Kidney (tissue), 14 donors: ENCODE data around the gene NRCAM. TPM values are rescaled to one million over a fixed set of nuclear protein-coding genes. Genes with fewer than 3 reads are reported as not detected.

Experiments used
- DNase-seq, 5 donors: peaks; one replicate each; pipeline ENCODE4 v3.0.0-alpha.2; 2013 to 2020
- FAIRE-seq: peaks from 2 replicates; lab custom pipeline; 2012; peaks lifted over from hg19 to GRCh38; lab: Jason Lieb, UNC
- H3K27ac ChIP-seq, 2 donors: one replicate each; pipeline ENCODE4 v1.7.0; 2013; ENCODE audit warnings: low read depth in 2 of 2, low read length in 2 of 2, inconsistent platforms in 1 of 2
- H3K27me3 ChIP-seq: one replicate; pipeline ENCODE4 v1.7.1; 2013; ENCODE audit warnings: low read length, inconsistent platforms; ENCODE audit not compliant: control insufficient read depth, insufficient read depth
- H3K36me3 ChIP-seq, 3 donors: one replicate each; pipeline versions ENCODE4 v1.7.0 to v1.7.1; 2013; ENCODE audit warnings: low read length in 3 of 3, control low read depth in 1 of 3, inconsistent platforms in 1 of 3; ENCODE audit not compliant: insufficient read depth in 3 of 3, control insufficient read depth in 2 of 3
- H3K4me1 ChIP-seq, 3 donors: one replicate each; pipeline versions ENCODE4 v1.7.0 to v1.7.1; 2013; ENCODE audit warnings: low read length in 3 of 3, inconsistent platforms in 1 of 3, low read depth in 1 of 3; ENCODE audit not compliant: control insufficient read depth in 2 of 3, insufficient read depth in 2 of 3
- H3K4me3 ChIP-seq, 3 donors: one replicate each; pipeline versions ENCODE4 v1.7.0 to v1.8.1; 2013; ENCODE audit warnings: low read length in 3 of 3, control low read depth in 1 of 3, inconsistent platforms in 1 of 3
- H3K9ac ChIP-seq, 3 donors: one replicate each; pipeline versions ENCODE4 v1.7.0 to v1.7.1; 2013; ENCODE audit warnings: low read length in 3 of 3, control low read depth in 1 of 3, inconsistent platforms in 1 of 3
- H3K9me3 ChIP-seq, 3 donors: one replicate each; pipeline versions ENCODE4 v1.7.0 to v1.7.1; 2013; ENCODE audit warnings: low read length in 3 of 3, control low read depth in 1 of 3, inconsistent platforms in 1 of 3; ENCODE audit not compliant: control insufficient read depth in 2 of 3, insufficient read depth in 1 of 3
- intact Hi-C: fragments of 100-400 bp; cut with DNase I; formaldehyde crosslinking; loops from one replicate; pipeline ENCODE4 v1.11.1; 2022
- polyA plus RNA-seq: library from polyadenylated mRNA; stranded (reverse); fragments of 350-450 nt; fragmentation: Illumina TruSeq; extraction: RNeasy Lipid Tissue Mini Kit (QIAGEN cat#74804); gene quantifications from one replicate; pipeline ENCODE4 v1.2.3, GENCODE V29; 2014; ENCODE audit warnings: low read depth, low replicate concordance; ENCODE audit not compliant: insufficient read depth
- total RNA-seq: library from RNA; stranded (reverse); fragmentation: NEBNext Ultra II Directional; extraction: Animal tissue kit (Norgen Biotek cat#: 25700); gene quantifications from one replicate; pipeline ENCODE4 v1.2.1, GENCODE V29; 2021
- TF ChIP-seq, protein P1 (sequence below): IDR thresholded peaks from 3 replicates; pipeline ENCODE4 v1.5.1; 2012; ENCODE audit warnings: mild to moderate bottlenecking, moderate library complexity, borderline replicate concordance; ENCODE audit not compliant: insufficient read depth; ENCODE audit errors: extremely low read depth
- donor health status: control.
- donor health status: control.
- donor health status: control.
- donor health status: control.
- donor health status: control.
- donor health status: DM: yes; HTN: yes; CAD: no.
- donor health status: Normal renal cell carcinoma (clear cell type).

The NRCAM gene
- total and polyA plus RNA-seq, 2 donors from 2014 or later, result 16.8 to 20.6 TPM

DNA sequence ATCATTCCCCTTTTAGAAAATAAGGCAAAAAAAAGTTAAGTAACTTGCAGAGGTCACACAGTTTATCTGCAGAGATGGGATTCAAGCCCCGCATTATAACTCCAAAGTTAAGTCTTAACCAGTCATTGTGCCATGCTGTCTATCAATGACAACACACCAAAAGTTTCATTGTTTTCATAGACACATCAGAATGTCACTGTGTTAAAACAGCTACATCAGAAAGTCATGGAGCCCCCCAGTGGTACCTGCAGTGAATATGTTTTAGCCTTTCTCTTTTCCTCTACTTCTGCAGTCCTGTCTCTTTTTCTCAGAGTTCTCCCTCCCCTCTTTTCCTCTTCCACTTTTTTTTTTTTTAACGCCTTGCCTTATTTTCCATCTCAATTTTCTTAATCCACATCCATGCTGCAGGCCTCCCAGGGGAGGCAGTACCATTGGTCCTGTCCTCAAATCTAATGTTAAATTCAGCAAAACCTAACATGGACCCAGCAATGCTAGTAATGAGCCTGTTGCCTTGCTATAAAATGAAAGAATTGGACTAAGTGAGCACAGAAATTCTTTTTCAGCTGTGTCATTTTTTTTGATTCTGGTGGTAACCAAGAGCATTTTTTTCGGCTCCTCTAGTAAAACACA is 3.8 kb upstream of the NRCAM start:
- no peak overlapping the region for H3K27ac ChIP-seq
- peaks cover 8% of the 10 kb centered on the region for H3K27me3 ChIP-seq
- FAIRE-seq (no peak), DNase-seq (peak in 3 of 5 donors; percentile 28 to 60 (median 32))
- TF ChIP-seq, protein P1, sequence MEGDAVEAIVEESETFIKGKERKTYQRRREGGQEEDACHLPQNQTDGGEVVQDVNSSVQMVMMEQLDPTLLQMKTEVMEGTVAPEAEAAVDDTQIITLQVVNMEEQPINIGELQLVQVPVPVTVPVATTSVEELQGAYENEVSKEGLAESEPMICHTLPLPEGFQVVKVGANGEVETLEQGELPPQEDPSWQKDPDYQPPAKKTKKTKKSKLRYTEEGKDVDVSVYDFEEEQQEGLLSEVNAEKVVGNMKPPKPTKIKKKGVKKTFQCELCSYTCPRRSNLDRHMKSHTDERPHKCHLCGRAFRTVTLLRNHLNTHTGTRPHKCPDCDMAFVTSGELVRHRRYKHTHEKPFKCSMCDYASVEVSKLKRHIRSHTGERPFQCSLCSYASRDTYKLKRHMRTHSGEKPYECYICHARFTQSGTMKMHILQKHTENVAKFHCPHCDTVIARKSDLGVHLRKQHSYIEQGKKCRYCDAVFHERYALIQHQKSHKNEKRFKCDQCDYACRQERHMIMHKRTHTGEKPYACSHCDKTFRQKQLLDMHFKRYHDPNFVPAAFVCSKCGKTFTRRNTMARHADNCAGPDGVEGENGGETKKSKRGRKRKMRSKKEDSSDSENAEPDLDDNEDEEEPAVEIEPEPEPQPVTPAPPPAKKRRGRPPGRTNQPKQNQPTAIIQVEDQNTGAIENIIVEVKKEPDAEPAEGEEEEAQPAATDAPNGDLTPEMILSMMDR, result peak; percentile 44
- no peaks in the 10 kb centered on the region for H3K36me3 ChIP-seq
- intact Hi-C loops, result loop anchor here (10.0 kb wide), 1 partner anchor 275 kb away; no protein-coding TSS in a partner anchor
- H3K9me3 ChIP-seq, result no peaks in the 10 kb centered on the region
- peaks cover 0 to 9% (median 3%) of the 10 kb centered on the region in 3 donors for H3K4me1 ChIP-seq
- H3K4me3 ChIP-seq, result no peak overlapping the region
- no peak overlapping the region for H3K9ac ChIP-seq

DNA sequence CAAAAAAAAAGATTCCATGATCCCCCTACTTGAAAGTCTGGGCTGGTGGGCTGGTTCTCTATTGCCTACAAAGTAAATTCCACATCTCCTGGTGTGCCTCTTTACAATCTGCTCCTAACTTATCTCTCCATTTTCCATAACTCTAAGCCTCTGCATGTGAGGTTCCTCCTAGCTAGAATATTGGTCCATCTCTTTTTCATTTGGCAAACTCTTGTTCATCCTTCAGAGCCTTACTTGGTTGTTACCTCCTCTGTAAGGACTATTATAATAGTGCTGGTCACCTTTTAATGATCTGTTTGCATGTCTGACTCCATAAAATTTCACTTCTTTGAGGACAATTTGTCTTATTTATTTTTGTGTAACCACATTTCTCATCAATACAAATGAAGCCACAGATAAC is 1.6 kb upstream of the NRCAM start:
- peaks cover 0 to 11% (median 3%) of the 10 kb centered on the region in 3 donors for H3K4me1 ChIP-seq
- intact Hi-C loops, result no loop called here
- peaks cover 11% of the 10 kb centered on the region for H3K27me3 ChIP-seq
- H3K36me3 ChIP-seq, result no peaks in the 10 kb centered on the region
- H3K4me3 ChIP-seq, result no peak overlapping the region
- H3K27ac ChIP-seq, result no peak overlapping the region
- no peaks in the 10 kb centered on the region for H3K9me3 ChIP-seq
- H3K9ac ChIP-seq, result no peak overlapping the region
- TF ChIP-seq, protein P1, result no peak
- FAIRE-seq (no peak), DNase-seq (no peak)

DNA sequence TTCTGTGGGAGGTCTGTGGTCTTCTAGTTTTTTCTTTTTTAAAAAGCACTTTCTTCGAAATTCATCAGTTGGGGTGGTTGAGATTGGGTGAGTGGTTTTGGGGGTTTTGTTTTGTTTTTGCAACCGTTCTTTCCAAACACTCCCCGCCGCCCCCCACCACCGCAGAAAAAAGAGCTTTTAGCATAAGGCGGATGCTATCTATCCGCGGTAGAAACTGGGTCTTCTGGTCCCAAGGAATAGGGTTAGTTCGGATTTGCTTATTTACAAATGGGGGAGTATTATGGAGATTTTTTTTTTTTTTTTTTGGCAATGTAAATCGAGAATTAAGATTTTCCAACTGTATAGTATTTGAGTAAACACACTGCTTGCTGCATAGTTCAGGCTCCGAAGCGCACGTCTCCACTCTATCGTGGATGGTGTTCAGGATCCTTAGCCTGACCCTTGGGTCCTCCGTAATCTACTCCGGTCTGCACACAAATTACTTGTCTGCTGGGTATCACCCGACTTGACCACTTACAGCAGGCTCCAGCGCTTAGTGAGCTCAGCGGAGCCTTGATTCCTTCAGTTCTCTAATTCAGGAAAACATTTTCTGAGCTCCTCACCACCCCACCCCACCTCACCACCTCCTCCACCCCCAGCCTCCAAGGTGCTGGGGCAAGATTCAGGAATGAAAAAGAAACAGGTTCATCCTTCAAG is 757 bp upstream of the NRCAM start:
- Histone ChIP-seq H3K4me3 (peak overlapping the region in 1 of 3 donors; percentile 18), H3K9ac (no peak overlapping the region), H3K4me1 (peaks cover 0 to 11% (median 2%) of the 10 kb centered on the region in 3 donors), H3K27me3 (peaks cover 11% of the 10 kb centered on the region), H3K9me3 (no peaks in the 10 kb centered on the region), H3K27ac (no peak overlapping the region), H3K36me3 (no peaks in the 10 kb centered on the region)
- TF ChIP-seq, protein P1, result no peak
- intact Hi-C loops, result no loop called here
- FAIRE-seq (no peak), DNase-seq (peak in 2 of 5 donors; percentile 17 to 57)
